ENCODE measurements around the gene AFG1L. TPM values are rescaled to one million over a fixed set of nuclear protein-coding genes. Genes with fewer than 3 reads are reported as not detected.

AFG1L gene
- total RNA-seq, 1 experiment from 2014 or later: 5.9 TPM

- H3K36me3 ChIP-seq (replicated peaks; ENCODE audit: control insufficient read depth, insufficient read depth, low read length): no peaks in the 10 kb centered on the region
- DNase-seq: no peak
- no peak overlapping the region for H3K4me3 ChIP-seq (ENCODE audit: insufficient read depth, low read depth, low read length)
- H3K27me3 ChIP-seq (ENCODE audit: control insufficient read depth, insufficient read depth, low read length): no peaks in the 10 kb centered on the region
These were observed 168.9 kb downstream of the AFG1L start for GRCh38 chr6:108463784-108464183.

- Histone ChIP-seq H3K4me3 (ENCODE audit: insufficient read depth, low read depth, low read length) (no peak overlapping the region), H3K27me3 (ENCODE audit: control insufficient read depth, insufficient read depth, low read length) (no peaks in the 10 kb centered on the region)
- no peak for DNase-seq
These were observed 169.7 kb downstream of the AFG1L start for GRCh38 chr6:108464418-108465097.

GRCh38 chr6:108465098-108465495 is 170.2 kb downstream of the AFG1L start:
- no peak for DNase-seq
- H3K4me3 ChIP-seq (ENCODE audit: insufficient read depth, low read depth, low read length): no peak overlapping the region
- H3K36me3 ChIP-seq (replicated peaks; ENCODE audit: control insufficient read depth, insufficient read depth, low read length): no peaks in the 10 kb centered on the region
- no peaks in the 10 kb centered on the region for H3K27me3 ChIP-seq (ENCODE audit: control insufficient read depth, insufficient read depth, low read length)

More at GRCh38 chr6:108464418-108465097, 169.7 kb downstream of the AFG1L start:
- H3K36me3 ChIP-seq (replicated peaks; ENCODE audit: control insufficient read depth, insufficient read depth, low read length): no peaks in the 10 kb centered on the region

GRCh38 chr6:108468346-108468745 is 173.5 kb downstream of the AFG1L start:
- Histone ChIP-seq H3K27me3 (ENCODE audit: control insufficient read depth, insufficient read depth, low read length) (no peaks in the 10 kb centered on the region), H3K36me3 (replicated peaks; ENCODE audit: control insufficient read depth, insufficient read depth, low read length) (no peaks in the 10 kb centered on the region), H3K4me3 (ENCODE audit: insufficient read depth, low read depth, low read length) (no peak overlapping the region)
- DNase-seq: no peak

DNA sequence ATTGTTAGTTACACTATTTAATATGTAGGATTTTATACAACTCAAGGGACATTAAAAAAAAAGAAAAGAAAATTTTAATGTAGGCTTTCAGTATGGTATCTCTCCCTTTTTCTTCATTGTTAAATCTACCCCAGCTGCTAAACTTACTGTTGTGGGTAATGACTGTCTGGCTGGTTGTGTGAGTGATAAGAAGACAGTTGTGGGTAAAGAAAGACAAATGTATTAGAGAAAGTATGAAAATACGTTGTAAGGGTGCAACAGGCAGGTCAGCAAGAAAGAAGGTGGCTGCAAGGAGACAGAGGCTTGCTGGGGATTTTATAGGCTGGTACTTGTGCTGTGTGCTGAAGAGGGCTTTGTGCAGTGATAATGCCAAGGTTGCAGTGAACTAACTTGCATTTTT is 174.5 kb downstream of the AFG1L start:
- no peaks in the 10 kb centered on the region for H3K36me3 ChIP-seq (replicated peaks; ENCODE audit: control insufficient read depth, insufficient read depth, low read length)
- H3K27me3 ChIP-seq (ENCODE audit: control insufficient read depth, insufficient read depth, low read length): no peaks in the 10 kb centered on the region
- DNase-seq: no peak
- H3K4me3 ChIP-seq (ENCODE audit: insufficient read depth, low read depth, low read length): no peak overlapping the region

GRCh38 chr6:108473197-108473596 is 178.3 kb downstream of the AFG1L start:
- Histone ChIP-seq H3K27me3 (ENCODE audit: control insufficient read depth, insufficient read depth, low read length) (no peaks in the 10 kb centered on the region), H3K36me3 (replicated peaks; ENCODE audit: control insufficient read depth, insufficient read depth, low read length) (no peaks in the 10 kb centered on the region), H3K4me3 (ENCODE audit: insufficient read depth, low read depth, low read length) (no peak overlapping the region)
- no peak for DNase-seq

DNA sequence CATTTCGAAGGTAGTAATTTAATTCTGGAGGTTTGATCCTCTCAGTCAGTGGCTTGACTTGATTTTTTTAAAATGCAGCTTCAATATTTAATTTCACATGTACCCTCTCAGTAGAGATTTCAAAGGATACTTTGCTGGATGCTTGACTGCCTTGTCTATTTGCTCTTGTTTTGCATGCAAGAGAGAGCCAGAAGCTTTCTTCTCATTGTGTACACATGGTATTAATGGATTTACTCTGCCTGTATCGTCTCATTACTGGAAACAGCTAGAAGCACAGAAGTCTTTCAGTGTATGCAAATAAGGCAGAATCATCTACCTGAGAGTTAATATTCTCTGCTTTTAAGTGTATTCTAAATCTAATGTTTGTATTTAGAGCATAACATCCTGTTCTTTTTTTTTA is 181.5 kb downstream of the AFG1L start:
- H3K36me3 ChIP-seq (replicated peaks; ENCODE audit: control insufficient read depth, insufficient read depth, low read length): no peaks in the 10 kb centered on the region
- no peak for DNase-seq
- H3K4me3 ChIP-seq (ENCODE audit: insufficient read depth, low read depth, low read length): no peak overlapping the region
- no peaks in the 10 kb centered on the region for H3K27me3 ChIP-seq (ENCODE audit: control insufficient read depth, insufficient read depth, low read length)

DNA sequence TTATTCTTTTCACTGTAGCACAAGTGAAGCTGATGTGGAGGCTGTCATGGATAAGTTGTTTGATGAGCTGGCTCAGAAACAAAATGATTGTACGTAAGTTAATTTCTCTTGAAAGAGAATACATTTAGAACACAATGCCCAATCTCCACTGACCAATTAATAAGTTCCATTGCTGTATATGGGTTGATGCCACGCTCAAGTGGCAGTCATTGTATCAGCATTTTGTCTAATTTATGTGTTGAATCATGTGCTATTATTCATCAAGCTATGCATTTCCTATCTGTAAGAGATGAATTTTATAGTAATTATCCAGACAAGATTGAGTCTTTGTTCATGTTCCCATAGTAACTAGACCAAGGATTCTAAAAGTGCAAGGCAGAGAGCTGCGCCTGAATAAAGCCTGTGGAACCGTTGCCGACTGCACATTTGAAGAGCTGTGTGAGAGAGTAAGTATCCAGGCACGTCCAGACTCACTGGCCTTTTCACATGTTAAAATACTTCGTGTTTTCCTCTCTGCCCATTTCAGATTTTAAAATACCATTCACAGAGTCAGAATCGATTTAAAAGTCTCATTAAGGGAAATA is 182.1 kb downstream of the AFG1L start:
- Histone ChIP-seq H3K4me3 (ENCODE audit: insufficient read depth, low read depth, low read length) (no peak overlapping the region), H3K27me3 (ENCODE audit: control insufficient read depth, insufficient read depth, low read length) (no peaks in the 10 kb centered on the region), H3K36me3 (replicated peaks; ENCODE audit: control insufficient read depth, insufficient read depth, low read length) (no peaks in the 10 kb centered on the region)
- DNase-seq: no peak

- Histone ChIP-seq H3K36me3 (replicated peaks; ENCODE audit: control insufficient read depth, insufficient read depth, low read length) (no peaks in the 10 kb centered on the region), H3K4me3 (ENCODE audit: insufficient read depth, low read depth, low read length) (no peak overlapping the region), H3K27me3 (ENCODE audit: control insufficient read depth, insufficient read depth, low read length) (no peaks in the 10 kb centered on the region)
- no peak for DNase-seq
These were observed 187.7 kb downstream of the AFG1L start for GRCh38 chr6:108482559-108482958.

- DNase-seq: no peak
- no peaks in the 10 kb centered on the region for H3K27me3 ChIP-seq (ENCODE audit: control insufficient read depth, insufficient read depth, low read length)
- H3K4me3 ChIP-seq (ENCODE audit: insufficient read depth, low read depth, low read length): no peak overlapping the region
- H3K36me3 ChIP-seq (replicated peaks; ENCODE audit: control insufficient read depth, insufficient read depth, low read length): no peaks in the 10 kb centered on the region
These were observed 189.2 kb downstream of the AFG1L start for GRCh38 chr6:108484016-108484415.

DNA sequence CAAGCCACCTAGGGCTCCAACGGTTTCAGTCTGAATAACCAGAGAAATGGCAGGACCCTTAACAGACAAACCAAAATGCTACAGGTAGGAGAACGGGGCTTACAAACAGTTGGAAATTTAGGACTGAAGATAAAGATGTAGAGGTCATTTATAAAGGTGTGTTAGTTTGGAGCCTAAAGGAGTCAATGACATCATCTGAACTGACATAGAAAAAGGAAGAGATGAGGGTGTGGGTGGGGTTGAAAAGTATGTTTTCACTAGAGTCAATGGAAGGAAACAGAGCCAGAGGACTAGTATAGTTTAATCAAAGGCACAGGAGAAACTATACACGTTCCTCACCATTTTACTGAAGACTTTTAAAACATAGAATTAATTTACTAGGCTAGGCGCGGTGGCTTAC is 194.8 kb downstream of the AFG1L start:
- H3K36me3 ChIP-seq (replicated peaks; ENCODE audit: control insufficient read depth, insufficient read depth, low read length): no peaks in the 10 kb centered on the region
- H3K27me3 ChIP-seq (ENCODE audit: control insufficient read depth, insufficient read depth, low read length): no peaks in the 10 kb centered on the region
- no peak overlapping the region for H3K4me3 ChIP-seq (ENCODE audit: insufficient read depth, low read depth, low read length)
- DNase-seq: no peak

DNA sequence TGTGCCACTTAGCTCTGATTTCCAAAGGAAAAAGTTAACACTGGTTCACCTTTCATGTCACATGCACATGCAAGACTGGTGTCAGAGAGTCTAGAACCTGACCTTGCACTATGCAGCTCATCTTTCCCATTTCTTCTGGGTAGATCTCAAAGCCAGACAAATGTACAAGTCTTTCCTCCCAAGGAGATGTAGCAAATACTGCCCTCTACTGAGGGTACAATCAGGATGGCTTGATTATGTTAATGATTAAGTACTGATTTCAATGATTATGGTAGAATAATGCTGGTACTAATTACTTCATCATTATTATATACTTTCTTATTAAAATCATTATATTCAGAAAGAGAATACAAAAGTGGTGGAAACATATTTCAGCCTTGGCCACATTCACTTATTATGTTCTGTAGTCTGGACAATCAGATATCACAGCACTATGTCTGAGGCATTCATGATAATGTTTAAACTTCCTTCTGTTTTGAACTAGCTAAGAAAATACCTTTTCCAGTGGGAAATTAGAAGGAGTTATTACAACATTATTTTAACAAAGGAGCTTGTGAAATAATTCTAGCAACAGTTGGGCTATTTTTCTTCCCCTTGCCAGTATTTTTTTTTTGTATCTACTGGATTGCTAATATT is 197.4 kb downstream of the AFG1L start:
- Histone ChIP-seq H3K27me3 (ENCODE audit: control insufficient read depth, insufficient read depth, low read length) (no peaks in the 10 kb centered on the region), H3K36me3 (replicated peaks; ENCODE audit: control insufficient read depth, insufficient read depth, low read length) (no peaks in the 10 kb centered on the region), H3K4me3 (ENCODE audit: insufficient read depth, low read depth, low read length) (no peak overlapping the region)
- peak; percentile 19 for DNase-seq

DNA sequence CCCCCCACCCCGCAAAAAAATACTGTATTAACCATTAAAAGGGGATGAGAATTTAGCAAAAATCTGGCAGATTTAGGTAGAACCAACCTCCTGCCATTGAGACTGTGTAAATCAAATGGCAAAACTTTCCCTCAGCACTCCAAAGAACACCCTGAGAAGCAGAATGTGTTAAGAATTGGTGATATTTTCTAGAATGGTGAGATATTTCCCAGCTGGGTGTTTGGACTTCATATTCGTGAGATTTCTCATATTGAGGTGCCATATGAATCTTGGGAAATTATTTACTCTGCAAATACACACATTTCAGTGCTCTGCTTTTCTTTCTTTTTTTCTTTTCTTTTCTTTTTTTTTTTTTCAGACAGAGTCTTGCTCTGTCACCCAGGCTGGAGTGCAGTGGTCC is 199.6 kb downstream of the AFG1L start:
- no peak for DNase-seq
- Histone ChIP-seq H3K36me3 (replicated peaks; ENCODE audit: control insufficient read depth, insufficient read depth, low read length) (no peaks in the 10 kb centered on the region), H3K27me3 (ENCODE audit: control insufficient read depth, insufficient read depth, low read length) (no peaks in the 10 kb centered on the region), H3K4me3 (ENCODE audit: insufficient read depth, low read depth, low read length) (no peak overlapping the region)

DNA sequence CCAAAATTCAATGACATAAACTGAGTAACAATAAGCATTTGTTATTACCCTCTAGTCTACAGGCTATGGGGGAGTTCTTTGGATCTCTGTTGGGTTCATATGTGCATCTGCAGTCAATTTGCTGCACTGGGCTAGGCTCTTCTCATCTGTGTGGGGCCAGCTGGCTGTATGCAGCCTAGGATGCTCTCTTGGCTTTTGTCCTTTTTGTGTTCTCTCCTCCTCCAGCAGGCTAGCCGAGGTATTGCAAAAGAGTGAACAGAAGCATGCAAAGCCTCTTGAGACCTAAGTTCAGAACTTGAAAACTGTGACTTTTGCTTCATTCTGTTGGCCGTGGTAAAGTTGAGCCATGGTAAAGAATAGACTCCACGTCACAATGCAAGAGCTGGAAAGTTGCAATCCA is 203.0 kb downstream of the AFG1L start:
- DNase-seq: peak; percentile 46
- no peak overlapping the region for H3K4me3 ChIP-seq (ENCODE audit: insufficient read depth, low read depth, low read length)

DNA sequence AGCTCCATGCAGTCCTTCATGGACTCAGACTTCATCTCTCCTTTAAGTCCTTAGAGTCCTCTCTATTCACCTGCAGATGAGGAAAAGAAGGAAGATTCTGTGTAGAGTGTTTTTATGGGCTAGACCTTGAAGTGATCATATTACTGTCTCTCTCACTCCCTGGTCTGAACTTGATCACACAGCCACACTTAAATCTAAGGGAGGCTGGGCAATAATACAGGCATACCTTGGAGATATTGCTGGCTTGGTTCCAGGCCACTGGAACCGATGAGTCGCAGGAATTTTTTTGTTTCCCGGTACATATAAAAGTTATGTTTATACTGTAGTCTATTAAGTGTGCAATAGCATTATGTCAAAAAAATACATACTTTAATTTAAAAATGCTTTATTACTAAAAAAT is 206.7 kb downstream of the AFG1L start:
- no peaks in the 10 kb centered on the region for H3K36me3 ChIP-seq (replicated peaks; ENCODE audit: control insufficient read depth, insufficient read depth, low read length)
- no peak for DNase-seq
- no peak overlapping the region for H3K4me3 ChIP-seq (ENCODE audit: insufficient read depth, low read depth, low read length)
- no peaks in the 10 kb centered on the region for H3K27me3 ChIP-seq (ENCODE audit: control insufficient read depth, insufficient read depth, low read length)

More for the DNA sequence above, 203.0 kb downstream of the AFG1L start:
- no peaks in the 10 kb centered on the region for H3K36me3 ChIP-seq (replicated peaks; ENCODE audit: control insufficient read depth, insufficient read depth, low read length)
- no peaks in the 10 kb centered on the region for H3K27me3 ChIP-seq (ENCODE audit: control insufficient read depth, insufficient read depth, low read length)
